ENCODE data around the gene GCFC2.

DNA sequence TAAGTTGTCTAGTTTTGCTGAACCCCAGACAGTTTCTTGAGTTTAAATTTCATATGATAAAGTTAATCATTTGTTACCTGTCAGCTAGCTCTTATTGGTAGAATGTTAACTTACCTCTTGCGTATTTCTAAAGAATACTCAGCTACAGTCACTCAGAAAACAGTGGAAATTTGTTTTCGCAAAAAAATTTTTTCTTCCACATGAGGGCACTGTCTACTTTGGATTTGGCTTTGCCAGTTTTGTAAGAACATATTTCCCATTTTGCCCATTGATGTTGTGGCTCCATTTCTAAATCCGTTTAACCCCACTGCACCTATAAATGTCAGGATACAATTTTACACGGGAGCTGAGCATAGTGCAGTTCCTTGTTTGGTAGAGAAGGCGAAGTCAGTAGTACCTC is 19.1 kb upstream of the GCFC2 start:
- TF ChIP-seq CTCF (IDR thresholded peaks at IDR 0.05): no peak
- no peak for TF ChIP-seq EP300 (IDR thresholded peaks at IDR 0.05)

Data from suprapubic skin (tissue), 3 donors.